Measurements from ENCODE around the gene PLCB1.

GRCh38 chr20:8219403-8219802, 87.3 kb downstream of the PLCB1 start:
- no peak for TF ChIP-seq CTCF (conservative IDR thresholded peaks at IDR 0.05; ENCODE audit: low read depth, low read length)
- TF ChIP-seq EZH2 (IDR thresholded peaks at IDR 0.05; ENCODE audit: low read length, unreplicated experiment), result no peak
- no peak for TF ChIP-seq EZH2phosphoT487 (IDR thresholded peaks at IDR 0.05; ENCODE audit: borderline replicate concordance, low read length)

All from PC-3 (cell line).